Measurements from ENCODE around the gene RPS21.

RPS21 gene

GRCh38 chr20:62381842-62382241 is 5.1 kb upstream of the RPS21 start:
- no peak for FAIRE-seq

- no peak for FAIRE-seq
Observed at GRCh38 chr20:62382306-62383198, 4.4 kb upstream of the RPS21 start.

- no peak for FAIRE-seq
Observed at GRCh38 chr20:62387219-62387913, 463 bp downstream of the RPS21 start.

GRCh38 chr20:62387933-62388635 is 1.2 kb downstream of the RPS21 start:
- FAIRE-seq = no peak

GRCh38 chr20:62388839-62389600 is 2.1 kb downstream of the RPS21 start:
- no peak for FAIRE-seq

GRCh38 chr20:62389601-62390087 is 2.7 kb downstream of the RPS21 start:
- FAIRE-seq = no peak

GRCh38 chr20:62390317-62391164 is 3.6 kb downstream of the RPS21 start:
- FAIRE-seq = no peak

- no peak for FAIRE-seq
Observed at GRCh38 chr20:62391165-62392076, 4.5 kb downstream of the RPS21 start.

- FAIRE-seq = no peak
Observed at GRCh38 chr20:62392077-62392418, 5.1 kb downstream of the RPS21 start.

- no peak for FAIRE-seq
Observed at GRCh38 chr20:62392621-62393334, 5.9 kb downstream of the RPS21 start.

GRCh38 chr20:62393335-62393665 is 6.4 kb downstream of the RPS21 start:
- FAIRE-seq = no peak

GRCh38 chr20:62393830-62394229 is 6.9 kb downstream of the RPS21 start:
- no peak for FAIRE-seq

- no peak for FAIRE-seq
Observed at GRCh38 chr20:62394248-62395245, 7.6 kb downstream of the RPS21 start.

- FAIRE-seq = no peak
Observed at GRCh38 chr20:62395311-62396242, 8.7 kb downstream of the RPS21 start.

GRCh38 chr20:62396367-62397239 is 9.7 kb downstream of the RPS21 start:
- no peak for FAIRE-seq

GRCh38 chr20:62398120-62398821 is 11.4 kb downstream of the RPS21 start:
- FAIRE-seq = no peak
